Globus pallidus (tissue), 1 donor: ENCODE measurements around the gene RNF167.

Experiments
- DNase-seq: peaks from one replicate; pipeline ENCODE4 v3.0.0-alpha.2; 2015; ENCODE audit warnings: low spot score

The RNF167 gene

DNA sequence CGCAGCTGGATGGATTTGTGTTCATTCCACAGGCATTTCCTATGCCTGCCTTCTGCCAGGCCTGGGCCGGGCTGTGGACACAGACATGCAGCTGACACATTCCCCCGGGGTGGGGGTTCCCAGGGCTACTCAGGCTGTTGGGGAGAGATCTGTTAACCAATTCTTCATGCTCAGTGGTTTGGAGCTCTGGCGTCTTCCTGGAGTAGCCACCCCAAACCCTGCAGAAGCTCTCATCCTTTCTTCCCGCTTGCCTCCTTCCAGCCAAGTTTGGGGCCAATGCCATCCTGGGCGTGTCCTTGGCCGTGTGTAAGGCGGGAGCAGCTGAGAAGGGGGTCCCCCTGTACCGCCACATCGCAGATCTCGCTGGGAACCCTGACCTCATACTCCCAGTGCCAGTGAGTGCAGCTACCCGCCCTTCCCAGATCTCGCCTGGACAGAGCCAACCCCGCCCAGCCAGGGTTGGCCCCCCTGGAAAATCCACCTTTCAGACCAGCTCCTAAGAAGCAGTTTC lies 13.4 kb downstream of the RNF167 start:
- no peak for DNase-seq

DNA sequence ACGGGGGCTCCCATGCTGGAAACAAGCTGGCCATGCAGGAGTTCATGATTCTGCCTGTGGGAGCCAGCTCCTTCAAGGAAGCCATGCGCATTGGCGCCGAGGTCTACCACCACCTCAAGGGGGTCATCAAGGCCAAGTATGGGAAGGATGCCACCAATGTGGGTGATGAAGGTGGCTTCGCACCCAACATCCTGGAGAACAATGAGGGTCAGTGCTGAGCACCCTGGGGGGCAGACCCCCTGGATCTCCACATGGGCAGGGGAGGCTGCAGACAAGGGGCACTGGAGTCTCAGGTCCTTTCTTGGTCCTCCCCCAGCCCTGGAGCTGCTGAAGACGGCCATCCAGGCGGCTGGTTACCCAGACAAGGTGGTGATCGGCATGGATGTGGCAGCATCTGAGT lies 15.0 kb downstream of the RNF167 start:
- DNase-seq: no peak

DNA sequence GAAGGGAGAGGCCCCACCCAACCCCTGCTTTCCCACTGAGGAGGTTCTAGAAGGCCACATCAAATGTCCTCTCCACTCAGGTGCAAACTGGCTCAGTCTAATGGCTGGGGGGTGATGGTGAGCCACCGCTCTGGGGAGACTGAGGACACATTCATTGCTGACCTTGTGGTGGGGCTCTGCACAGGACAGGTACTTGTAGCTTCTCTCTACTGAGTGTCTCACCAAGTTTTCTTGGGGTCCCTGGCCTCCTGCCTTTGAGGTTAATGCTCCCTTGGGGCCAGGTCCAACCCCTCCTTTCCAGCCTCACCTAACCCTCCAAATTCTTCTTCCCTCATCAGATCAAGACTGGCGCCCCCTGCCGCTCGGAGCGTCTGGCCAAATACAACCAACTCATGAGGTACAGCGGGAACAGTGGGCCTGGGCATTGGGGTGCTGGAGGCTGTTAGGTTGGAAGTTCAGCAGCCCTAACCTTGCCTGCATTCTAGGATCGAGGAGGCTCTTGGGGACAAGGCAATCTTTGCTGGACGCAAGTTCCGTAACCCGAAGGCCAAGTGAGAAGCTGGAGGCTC lies 16.5 kb downstream of the RNF167 start:
- no peak for DNase-seq

DNA sequence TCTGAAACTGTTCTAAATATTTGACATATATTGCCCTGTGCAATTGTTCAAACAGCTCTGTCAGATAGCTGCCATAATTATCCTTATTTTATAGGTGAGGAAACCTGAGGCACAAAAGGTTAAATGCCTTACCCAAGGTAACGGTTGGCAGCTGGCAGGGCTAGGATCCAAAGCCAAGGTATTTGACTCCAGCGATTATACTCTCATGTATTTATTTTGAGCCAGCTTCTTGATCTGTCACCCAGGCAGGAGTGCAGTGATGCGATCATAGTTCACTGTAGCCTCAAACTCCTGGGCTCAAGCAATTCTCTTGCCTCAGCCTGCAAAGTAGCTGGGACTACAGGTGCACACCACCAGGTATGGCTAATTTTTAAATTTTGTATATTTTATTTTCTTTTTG lies 18.0 kb downstream of the RNF167 start:
- no peak for DNase-seq

DNA sequence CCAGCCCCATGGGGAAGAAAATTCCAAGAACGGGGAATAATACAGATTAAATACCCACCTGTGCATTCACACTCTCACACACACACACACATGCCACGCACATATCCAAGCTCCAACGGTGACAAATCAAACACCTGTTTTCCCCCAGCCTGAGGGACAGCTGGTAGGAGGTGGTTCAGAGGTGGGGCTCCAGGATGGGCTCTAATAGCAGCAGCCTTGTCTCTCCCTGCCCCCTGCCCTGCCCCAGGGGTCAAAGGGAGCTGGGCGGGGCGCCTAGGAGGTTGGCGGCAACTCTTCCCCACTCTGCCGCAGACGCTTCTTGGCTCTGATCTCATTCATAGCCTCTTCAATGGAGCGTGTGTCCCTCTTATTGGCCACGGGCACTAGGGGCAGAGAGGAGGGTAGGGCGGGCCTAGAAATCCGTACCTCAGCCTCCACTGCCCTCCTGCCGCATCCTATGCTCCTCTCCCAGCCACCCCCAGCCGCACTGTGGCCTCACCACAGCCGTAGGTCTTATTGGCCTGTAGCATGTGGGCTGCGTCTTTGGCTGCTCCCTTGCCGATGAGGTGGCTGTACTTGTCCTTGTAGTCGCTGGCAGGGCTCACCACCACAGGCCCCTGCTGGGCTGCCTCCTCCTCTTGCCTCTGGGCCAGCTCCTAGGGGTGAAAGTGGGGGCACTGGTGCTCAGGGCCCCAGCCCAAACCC lies 19.3 kb downstream of the RNF167 start:
- no peak for DNase-seq

DNA sequence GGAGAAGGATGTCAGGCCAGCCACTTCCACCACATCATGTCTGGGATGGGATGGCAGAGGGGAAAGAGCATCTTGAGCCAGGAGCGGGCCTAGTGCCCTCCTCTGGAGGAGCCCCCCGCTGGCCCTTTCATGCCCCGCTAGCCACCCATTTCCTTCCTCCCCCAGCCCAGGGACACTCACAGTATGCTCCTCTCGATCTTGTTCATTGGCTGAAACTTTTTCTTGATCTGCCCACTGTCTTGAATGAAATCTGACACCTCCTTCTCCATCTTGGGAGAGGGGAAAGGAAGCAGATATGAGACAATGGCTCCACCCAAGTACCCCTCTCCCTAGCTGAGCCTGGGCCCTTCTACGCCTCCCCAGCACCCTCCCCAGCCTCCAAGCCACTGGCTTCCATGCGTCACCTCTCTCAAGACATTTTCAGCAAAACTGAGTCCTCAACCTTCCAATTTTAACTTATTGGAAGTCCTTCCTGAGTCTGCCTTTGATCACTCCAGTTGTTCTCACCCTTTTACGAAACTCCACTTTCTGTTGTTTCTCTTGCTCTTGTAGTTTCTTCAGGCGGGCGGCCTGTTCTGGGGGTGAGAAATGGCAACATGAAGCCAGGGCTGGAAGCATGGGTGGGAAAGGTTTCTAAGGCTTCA lies 20.3 kb downstream of the RNF167 start:
- no peak for DNase-seq

DNA sequence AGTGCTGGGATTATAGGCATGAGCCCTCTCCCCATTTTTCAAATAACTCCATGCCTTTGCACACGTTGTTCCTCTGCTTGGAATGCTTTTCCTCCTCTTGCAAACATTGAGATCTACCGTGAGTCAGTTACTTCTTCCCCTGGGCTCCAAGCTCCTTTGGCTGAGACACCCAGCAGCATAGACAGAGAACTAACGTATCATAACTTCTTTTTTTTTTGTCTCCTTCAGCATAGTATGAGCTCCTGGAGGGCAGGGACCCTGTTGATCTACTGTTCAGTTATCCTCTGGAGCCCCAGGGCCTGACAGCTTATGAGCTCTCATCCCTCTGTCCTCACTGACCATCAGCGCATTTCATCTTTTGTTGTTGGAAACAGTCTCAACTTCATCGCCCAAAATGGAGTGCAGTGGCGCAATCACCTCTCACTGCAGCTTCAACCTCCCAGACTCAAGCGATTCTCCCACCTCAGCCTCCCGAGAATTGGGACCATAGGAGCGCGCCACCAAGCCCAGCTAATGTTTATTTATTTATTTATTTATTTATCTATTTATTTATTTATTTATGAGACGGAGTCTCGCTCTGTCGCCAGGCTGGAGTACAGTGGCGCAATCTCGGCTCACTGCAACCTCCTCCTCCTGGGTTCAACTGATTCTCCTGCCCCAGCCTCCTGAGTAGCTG lies 25.4 kb downstream of the RNF167 start:
- DNase-seq: no peak

DNA sequence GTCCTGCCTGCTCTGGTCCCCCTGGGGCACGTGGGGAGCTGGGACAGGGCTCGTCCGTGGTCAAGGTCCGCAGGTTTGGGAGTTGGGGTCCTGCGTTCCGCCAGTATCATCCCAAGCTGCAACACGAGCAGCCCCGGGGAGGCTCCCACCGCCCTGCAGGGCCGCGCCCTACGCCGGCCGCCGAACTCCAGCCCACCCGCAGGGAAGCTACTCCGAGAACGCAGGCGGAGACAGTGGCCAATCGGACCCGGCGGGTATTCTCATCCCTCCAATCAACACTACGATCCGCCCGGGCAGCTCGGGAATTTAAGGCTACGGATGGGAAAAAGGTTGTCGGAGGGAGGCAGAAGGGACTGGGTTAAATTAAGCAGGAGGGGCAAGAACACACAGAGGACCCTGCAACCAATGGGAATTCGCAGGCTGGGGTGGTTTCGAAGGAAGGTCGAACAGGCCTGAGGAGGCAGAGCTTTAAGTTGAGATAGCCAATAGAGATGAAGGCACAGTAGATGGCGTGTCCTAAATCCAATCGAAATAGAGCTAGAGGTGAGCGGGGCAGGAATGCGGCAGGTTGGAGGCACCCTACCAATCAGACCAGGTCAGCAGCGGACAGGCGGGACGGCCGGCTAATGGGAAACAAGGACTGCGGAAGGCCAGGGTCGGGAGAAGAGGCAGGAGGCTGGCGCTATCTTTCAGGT lies 26.9 kb downstream of the RNF167 start:
- peak; percentile 100 for DNase-seq

DNA sequence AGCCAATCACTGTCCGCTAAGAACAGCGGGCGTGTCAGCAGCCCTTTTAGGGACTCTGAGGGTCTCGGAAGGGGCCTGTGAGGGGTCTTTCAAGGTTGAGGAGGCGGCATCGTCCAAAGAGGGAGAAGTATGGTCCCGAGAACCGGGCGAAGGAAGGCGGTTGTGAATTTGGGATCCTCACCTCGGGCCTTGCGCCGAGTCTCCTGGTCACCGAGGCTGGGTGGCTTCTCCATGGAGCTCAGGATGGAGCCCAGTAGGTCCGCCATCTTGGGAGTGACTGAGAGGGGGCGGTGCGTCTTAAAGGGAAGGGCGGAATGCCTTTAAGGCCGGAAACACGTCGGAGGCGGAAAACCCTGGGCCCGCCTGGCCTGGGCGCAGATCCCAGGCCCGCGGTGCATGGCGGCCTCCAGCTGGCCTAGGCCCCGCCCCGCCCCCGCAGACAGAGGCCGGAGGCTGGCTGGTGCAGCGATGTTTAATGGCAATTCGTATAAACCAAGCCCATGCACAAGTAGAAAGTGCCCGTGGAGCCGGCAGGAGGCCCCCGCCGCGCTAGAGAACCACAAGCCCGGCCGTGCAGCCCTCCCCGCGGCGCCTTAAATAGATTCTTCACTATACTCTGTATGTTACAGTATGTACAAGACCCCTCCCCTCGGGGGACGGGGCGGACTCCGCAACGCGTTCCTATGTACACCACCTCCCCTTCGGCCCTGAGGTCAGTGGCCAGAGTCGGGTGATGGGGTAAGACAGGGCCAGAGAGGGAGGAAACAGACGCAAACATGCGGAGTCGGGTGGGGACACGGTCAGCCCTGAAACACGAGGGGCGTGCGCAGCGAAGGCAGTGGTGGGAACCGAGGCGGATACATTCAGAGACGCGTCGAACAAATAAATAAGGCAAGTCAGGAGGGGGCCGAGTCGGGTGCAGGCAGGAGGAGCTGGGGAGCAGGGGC lies 27.7 kb downstream of the RNF167 start, which contains the start of gene SPAG7:
Gene SPAG7 (minus strand): TSS at position 279 of the 947 bp plus-strand sequence. CDS start 13 bp downstream, at position 266.
- peak; percentile 98 for DNase-seq

DNA sequence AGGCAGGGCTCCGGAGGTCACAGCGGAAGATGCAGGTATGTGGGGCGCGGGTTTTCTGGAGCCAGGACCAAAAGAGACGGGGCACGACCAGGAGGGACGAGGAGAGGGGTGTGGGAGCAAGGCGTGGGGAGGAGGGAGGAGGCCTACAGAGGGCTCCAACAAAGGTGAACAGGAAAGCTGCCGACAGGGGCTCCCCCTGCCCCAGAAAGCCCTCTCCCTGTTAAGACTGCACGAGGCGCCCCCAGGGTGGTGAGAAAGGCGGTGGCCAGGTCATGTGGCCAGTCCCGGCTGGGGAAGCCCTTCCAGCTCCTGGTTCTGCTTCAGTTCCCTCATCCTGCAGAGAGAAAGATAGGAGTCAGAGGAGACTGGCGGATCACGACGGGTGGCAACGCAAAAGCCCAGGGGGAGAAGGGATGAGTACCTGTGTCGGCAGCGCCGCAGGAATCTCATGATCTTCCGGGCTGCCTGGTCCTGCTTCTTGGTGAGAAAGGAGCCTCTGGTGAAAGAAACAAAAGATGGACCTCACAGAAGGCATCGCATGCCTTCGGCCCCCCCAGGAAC lies 28.5 kb downstream of the RNF167 start:
- no peak for DNase-seq

DNA sequence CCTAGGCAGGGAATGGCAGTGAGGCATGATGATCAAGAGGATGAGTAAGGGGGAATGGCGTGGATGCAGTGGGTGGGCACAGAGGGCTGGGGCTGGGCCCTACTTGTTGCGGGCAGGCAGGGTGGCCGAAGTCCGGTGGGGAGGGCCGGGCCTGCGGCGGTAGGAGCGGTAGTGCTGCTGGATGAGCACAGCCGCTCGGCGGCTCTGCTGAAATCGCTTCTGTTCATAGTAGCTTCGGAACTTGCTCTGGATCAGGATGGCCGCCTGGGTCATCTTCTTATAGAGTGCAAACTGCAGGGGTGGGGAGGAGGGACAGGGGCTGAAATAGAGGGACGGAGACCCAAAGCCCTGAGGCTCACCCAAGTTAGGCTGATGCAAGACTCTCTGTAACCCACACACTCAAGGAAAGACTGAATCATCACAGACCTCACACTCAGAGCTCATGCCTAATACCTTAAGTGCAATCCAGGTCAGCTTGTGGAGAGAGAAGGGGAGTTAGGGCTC lies 29.0 kb downstream of the RNF167 start:
- no peak for DNase-seq

DNA sequence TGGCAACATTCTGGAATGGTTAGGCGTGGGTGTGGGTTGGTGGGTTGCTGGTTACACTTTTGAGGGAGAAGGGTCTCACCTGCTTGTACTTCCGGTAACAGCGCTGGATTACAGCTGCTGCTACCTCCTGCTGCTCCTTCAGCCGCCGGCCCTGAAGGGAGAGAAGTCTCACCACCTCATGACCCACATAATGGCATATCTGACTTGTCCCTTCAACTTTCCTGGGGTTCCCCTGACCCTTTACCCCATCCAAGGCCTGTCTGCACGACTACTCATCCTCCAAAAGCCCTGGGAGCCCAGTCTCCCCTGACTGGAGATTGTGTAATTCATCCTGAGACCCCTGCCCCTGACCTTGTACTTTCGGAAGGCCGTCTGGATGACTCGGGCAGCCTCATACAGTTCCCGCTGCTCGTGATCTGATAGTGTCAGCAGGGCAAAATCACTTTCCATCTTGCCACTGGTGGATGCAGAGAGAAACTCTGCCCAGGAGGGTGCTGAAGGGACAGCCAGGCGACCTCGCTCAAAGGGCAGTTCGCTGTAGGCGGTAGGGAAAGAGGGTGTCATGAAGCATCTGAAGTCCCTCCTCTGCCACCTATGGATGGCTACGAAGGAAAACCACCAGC lies 29.6 kb downstream of the RNF167 start:
- no peak for DNase-seq

DNA sequence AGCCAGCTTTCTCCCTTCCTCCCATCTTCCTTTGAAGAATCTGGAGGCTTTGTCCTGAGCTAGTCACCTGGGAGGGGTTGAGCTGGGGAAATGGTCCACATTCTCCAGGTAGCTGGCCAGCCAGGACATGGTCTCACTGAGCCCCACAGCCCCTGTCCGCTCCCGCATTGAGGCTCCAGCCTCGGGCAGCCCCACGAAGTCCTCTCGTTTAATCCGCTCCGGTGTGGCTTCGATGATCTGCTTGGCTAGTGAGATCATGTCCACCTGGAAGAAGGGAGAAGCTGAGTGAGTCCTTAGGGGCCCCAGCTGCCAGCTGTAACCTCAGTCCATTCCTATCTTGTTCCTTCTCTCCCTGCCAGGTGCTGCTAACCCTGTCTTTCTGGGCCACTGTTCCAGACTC lies 30.2 kb downstream of the RNF167 start:
- DNase-seq: no peak

DNA sequence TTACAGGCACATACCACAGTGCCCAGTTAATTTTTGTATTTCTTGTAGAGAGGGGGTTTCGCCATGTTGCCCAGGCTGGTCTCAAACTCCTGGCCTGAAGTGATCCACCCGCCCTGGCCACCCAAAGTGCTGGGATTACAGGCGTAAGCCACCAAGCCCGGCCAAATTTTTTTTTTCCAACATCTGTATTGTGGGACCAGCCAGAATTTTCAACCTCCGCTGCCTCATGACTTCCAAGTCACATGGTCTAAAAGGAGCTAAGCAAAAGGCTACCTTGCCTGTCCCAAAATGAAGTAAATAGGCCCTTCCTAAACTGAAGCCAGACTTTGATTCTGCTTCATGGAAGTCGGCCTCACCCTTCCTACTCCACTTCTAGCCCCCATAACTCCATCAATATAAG lies 31.8 kb downstream of the RNF167 start:
- DNase-seq: no peak

DNA sequence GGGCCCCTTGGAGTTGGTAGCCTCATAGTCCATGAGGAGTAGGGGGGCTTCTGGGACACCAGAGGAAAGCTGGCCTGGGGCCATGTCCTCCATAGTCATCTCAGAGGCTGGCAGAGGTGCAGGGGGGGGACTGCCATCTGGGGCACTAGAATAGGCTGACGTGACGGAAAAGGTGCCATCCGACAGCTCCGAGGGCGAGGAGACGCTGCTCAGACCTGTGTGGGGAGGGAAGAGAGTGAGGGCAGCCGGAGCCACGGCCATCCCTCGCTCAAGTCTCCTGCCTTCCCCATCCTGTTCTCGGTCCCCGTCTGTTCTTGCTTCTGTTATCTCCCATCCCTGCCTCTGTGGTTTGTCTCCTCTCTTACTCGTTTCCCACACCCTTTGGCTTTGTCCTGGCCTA lies 32.3 kb downstream of the RNF167 start:
- DNase-seq: no peak

DNA sequence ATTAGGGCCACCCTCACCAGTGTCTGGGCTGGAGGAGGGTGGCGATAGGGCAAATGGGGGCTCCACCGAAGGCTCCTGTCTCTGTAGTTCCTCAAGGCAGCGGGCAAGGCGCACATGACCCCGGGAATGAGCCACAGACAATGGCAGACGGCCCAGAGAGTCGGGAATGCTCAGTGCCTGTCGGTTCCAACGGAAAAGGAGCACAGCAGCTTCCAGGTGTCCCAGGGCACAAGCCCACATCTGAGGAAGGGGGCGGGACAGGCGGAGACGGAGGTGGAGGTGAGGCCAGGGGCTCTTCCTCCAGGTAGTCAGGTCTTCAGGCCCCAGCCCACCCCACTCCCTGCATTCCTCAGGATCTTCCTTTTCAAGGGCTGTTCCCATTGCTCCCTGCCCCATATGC lies 32.7 kb downstream of the RNF167 start:
- no peak for DNase-seq

DNA sequence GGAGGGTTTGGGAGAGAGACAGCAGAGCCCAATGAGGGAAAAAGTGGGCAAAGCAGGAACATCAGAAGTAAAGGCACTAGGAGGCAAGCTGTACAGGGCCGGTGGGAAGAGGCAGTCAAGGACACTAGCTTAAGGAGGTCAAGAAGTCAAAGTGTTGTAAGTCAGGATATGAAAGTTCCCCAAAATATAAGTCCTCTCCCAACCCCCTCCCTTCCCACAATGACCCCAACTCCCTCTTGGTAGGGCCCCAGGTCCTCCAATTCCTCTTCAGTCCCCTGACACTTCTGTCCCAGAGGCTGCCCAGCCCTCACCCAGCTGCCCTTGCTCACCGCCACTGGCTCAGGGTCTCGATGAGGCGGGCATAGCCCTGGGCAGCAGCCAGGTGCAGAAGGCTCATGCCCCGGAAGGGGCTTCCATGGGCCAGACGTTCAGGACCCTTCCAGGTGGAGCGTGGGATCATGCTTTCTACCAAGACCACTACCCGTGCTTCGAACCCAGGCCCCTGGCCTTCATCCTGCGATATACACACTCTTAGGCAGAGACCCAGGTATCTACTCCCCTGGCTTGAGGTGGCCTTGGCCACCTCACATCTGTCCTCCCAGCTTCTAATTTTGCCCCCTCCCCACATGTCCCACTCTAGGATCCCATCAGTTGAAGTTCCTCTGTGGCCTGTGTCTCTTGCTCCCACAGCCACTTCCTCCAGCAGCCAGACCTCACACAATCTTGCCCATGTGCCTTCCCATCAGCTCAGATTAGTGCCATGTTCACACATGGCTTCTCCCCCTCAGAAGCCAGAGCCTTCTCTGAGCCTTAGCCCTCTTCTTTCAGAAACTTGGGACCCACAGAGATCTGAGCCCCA lies 33.4 kb downstream of the RNF167 start:
- no peak for DNase-seq

DNA sequence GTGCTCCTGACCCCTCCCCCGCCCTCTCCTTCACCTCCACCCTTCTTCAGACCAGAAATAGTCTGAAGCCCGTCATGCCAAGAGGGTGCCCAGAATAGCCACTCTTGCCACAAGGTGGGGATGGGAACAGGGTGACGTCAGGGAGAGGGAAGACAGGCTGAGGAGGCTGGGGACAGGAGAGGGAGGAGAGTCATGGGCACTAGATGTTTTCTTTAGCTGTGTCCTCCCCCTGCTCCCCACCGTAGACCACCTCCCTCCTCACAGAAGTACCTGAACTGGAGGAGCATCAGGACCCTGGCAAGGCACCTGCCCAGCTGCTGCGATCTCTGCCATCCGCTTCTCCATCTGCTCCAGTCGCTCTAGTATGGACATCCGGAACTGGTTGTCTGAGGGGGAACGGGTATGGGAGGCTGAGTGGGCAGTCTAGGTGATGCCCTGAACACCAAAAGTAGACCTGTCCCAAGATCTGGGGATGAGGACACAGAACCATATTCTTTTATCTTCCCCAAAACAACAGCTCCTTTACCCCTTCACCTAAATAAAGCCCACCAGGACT lies 34.1 kb downstream of the RNF167 start:
- DNase-seq: no peak

DNA sequence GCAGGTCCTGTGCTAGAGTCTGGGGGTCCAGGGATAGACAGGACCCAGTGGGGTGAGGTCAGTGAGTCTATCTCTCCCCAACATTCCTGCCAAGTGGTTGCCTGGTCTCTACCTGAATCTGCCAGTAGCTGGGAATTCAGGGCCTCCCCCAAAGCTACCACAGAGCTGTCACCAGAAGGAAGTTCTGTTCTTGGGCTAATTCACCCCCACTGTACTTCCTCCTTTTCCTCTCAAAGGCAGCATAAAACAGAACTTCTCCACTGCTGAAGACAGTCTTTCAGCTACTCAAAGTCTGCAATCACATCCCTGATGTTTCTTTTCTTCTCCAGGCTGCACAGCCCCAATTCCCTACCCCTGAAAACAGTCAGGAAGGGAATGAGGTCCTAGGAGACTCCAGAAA lies 38.7 kb downstream of the RNF167 start:
- peak; percentile 41 for DNase-seq
